Natural killer cell treated with Interleukin-12 subunit alpha and Interleukin-12 subunit beta and Interleukin-15 and Interleukin-18, amount 100 ng/mL, for 72 hours (primary cell): ENCODE measurements around the gene SPRR2A. TPM values are rescaled to one million over a fixed set of nuclear protein-coding genes. Genes with fewer than 3 reads are reported as not detected.

Experiments used
- total RNA-seq, 2 donors: library from RNA; stranded (reverse); gene quantifications; one replicate each; pipeline ENCODE4 v1.2.3, GENCODE V29; 2022

Gene SPRR2A
- total RNA-seq, 2 donors from 2014 or later: not detected

Other genes starting within 250 kb of the SPRR2A start
- not detected for gene LCE1B, start 245.5 kb downstream of the SPRR2A start, total RNA-seq
- not detected for gene LCE1A, start 230.0 kb downstream of the SPRR2A start, total RNA-seq
- gene LCE6A, start 214.7 kb downstream of the SPRR2A start, total RNA-seq: not detected
- gene LCE7A, start 197.5 kb downstream of the SPRR2A start, total RNA-seq: not detected
- gene SMCP, start 179.2 kb downstream of the SPRR2A start, total RNA-seq: not detected
- not detected for gene IVL, start 149.0 kb downstream of the SPRR2A start, total RNA-seq
- gene SPRR5, start 110.3 kb downstream of the SPRR2A start, total RNA-seq: not detected
- not detected for gene SPRR4, start 86.9 kb downstream of the SPRR2A start, total RNA-seq
- gene SPRR1A, start 73.4 kb downstream of the SPRR2A start, total RNA-seq: not detected
- not detected for gene SPRR3, start 55.8 kb downstream of the SPRR2A start, total RNA-seq
- gene SPRR1B, start 26.3 kb downstream of the SPRR2A start, total RNA-seq: not detected
- gene SPRR2D, start 16.4 kb downstream of the SPRR2A start, total RNA-seq: not detected
- gene SPRR2B, start 14.1 kb upstream of the SPRR2A start, total RNA-seq: not detected
- not detected for gene SPRR2E, start 37.0 kb upstream of the SPRR2A start, total RNA-seq
- not detected for gene SPRR2F, start 56.0 kb upstream of the SPRR2A start, total RNA-seq
- not detected for gene SPRR2G, start 93.4 kb upstream of the SPRR2A start, total RNA-seq
- not detected for gene LELP1, start 145.9 kb upstream of the SPRR2A start, total RNA-seq
- not detected for gene PRR9, start 160.1 kb upstream of the SPRR2A start, total RNA-seq
- gene LORICRIN, start 202.2 kb upstream of the SPRR2A start, total RNA-seq: not detected